BE2C (cell line): ENCODE results near the gene EPHB2.
A peak's percentile ranks its signal among the peaks of the same experiment; 100 is the strongest.
"Not testable (repeated sequence)": the region's sequence is repeated elsewhere in the genome, so short reads cannot be mapped to it uniquely, and the experiment has no call there.

Source experiments
- DNase-seq: peaks from one replicate; pipeline ENCODE4 v3.0.0-alpha.2; 2020
- H3K27me3 ChIP-seq: fragments of 250-450 bp; sonication (Bioruptor Pico); 2 replicates; pipeline ENCODE4 v1.5.1; 2020; ENCODE audit warnings: mild to moderate bottlenecking
- H3K36me3 ChIP-seq: fragments of 250-450 bp; sonication (Bioruptor Pico); 2 replicates; pipeline ENCODE4 v1.5.1; 2020; ENCODE audit warnings: mild to moderate bottlenecking
- H3K4me1 ChIP-seq: fragments of 250-450 bp; sonication (Bioruptor Pico); 2 replicates; pipeline ENCODE4 v1.5.1; 2020
- H3K4me3 ChIP-seq: 2 replicates; pipeline ENCODE4 v1.5.1; 2011; ENCODE audit warnings: low read depth, low read length
- H3K9me3 ChIP-seq: fragments of 250-450 bp; sonication (Bioruptor Pico); 2 replicates; pipeline ENCODE4 v1.5.1; 2020
- TF ChIP-seq, protein P1 (sequence below): IDR thresholded peaks from 2 replicates; pipeline ENCODE4 v1.5.1; 2012; ENCODE audit warnings: mild to moderate bottlenecking, low read depth, low read length

The EPHB2 gene

DNA sequence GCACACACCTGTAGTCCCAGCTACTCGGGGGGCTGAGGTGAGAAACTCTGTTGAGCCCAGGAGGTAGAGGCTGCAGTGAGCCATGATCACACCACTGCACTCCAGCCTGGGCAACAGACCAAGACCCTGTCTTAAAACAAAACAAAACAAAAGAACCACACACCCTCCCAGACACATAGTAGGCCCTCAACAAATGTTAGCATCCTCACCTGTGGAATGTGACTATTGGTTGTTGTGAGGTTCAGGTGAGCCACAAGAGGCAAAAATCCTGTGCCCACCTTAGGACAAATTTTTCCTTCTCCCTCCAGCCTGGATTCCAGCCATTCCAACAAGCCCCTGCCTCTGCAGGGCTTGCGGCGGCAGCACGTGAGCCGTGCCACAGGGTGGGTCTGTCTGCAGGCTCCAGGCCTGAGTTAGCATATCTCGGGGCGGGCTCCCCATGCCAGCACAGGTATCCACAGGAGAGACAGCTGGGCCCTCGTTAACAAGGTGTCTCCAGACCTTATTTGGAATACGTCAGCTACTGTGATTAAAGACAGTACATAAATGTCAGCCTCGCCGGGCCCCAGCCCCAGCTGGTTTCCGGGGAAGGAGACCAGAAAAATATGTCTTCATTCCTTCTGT is 40.2 kb upstream of the EPHB2 start:
- H3K4me1 ChIP-seq, result no peaks in the 10 kb centered on the region
- no peak for DNase-seq
- no peaks in the 10 kb centered on the region for H3K9me3 ChIP-seq
- TF ChIP-seq, protein P1, sequence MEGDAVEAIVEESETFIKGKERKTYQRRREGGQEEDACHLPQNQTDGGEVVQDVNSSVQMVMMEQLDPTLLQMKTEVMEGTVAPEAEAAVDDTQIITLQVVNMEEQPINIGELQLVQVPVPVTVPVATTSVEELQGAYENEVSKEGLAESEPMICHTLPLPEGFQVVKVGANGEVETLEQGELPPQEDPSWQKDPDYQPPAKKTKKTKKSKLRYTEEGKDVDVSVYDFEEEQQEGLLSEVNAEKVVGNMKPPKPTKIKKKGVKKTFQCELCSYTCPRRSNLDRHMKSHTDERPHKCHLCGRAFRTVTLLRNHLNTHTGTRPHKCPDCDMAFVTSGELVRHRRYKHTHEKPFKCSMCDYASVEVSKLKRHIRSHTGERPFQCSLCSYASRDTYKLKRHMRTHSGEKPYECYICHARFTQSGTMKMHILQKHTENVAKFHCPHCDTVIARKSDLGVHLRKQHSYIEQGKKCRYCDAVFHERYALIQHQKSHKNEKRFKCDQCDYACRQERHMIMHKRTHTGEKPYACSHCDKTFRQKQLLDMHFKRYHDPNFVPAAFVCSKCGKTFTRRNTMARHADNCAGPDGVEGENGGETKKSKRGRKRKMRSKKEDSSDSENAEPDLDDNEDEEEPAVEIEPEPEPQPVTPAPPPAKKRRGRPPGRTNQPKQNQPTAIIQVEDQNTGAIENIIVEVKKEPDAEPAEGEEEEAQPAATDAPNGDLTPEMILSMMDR, result no peak
- no peaks in the 10 kb centered on the region for H3K27me3 ChIP-seq
- H3K4me3 ChIP-seq, result no peak overlapping the region
- H3K36me3 ChIP-seq, result no peaks in the 10 kb centered on the region

- no peaks in the 10 kb centered on the region for H3K27me3 ChIP-seq
- TF ChIP-seq, protein P1, result no peak
- no peak overlapping the region for H3K4me3 ChIP-seq
Measured at GRCh38 chr1:22671999-22672398, 38.6 kb upstream of the EPHB2 start.

DNA sequence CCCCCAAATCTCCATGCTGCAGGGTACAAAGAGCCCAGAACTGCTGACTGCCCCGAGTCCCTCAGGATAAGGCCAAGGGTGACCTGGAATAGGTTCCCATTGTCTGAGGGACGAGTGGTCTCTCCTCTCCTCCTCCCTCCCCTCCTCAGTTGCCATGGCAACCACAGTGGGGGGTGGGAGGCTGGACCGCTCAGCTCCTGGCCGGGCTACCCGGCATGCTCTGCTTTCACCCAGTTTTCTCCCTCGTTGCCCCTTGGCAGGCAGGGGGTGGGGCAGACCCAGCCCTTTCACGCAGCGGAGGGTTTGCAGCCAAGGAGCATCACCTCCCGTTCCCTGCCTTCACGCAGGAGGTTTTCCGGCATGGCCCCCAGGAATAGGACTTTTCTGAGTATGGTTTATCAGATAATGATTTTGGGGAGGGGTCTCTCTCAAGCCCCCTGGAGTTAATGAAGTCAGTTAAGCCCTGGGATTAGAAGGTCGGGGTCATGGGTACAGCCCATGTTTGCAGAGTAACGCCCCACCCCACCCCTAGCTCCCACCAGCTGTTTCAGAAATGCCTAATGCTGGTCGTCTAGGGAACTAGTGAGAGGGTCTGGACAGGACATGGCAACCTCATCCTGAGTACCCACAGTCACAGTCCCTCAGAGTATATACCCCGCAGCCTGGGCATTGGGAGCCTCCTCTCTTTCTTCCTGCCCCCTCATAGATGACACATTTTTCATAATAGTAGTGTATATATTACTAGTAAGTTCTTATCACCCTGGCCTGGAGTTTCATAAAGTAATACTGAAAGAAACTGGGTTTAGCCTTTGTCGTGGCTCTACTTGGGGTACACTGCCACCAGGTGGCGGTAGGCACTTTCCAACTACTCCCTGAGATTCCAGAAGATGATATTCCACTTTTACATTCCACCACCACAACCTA is 36.9 kb upstream of the EPHB2 start:
- no peaks in the 10 kb centered on the region for H3K9me3 ChIP-seq
- H3K36me3 ChIP-seq, result no peaks in the 10 kb centered on the region
- no peaks in the 10 kb centered on the region for H3K4me1 ChIP-seq
- H3K27me3 ChIP-seq, result no peaks in the 10 kb centered on the region
- TF ChIP-seq, protein P1, result peak; percentile 75
- DNase-seq, result peak; percentile 56
- no peak overlapping the region for H3K4me3 ChIP-seq

More at GRCh38 chr1:22671999-22672398, 38.6 kb upstream of the EPHB2 start:
- no peaks in the 10 kb centered on the region for H3K4me1 ChIP-seq
- H3K36me3 ChIP-seq, result no peaks in the 10 kb centered on the region
- H3K9me3 ChIP-seq, result no peaks in the 10 kb centered on the region
- DNase-seq, result no peak

GRCh38 chr1:22674410-22674749 is 36.3 kb upstream of the EPHB2 start:
- TF ChIP-seq, protein P1, result no peak
- H3K4me3 ChIP-seq, result no peak overlapping the region
- DNase-seq, result no peak
- no peaks in the 10 kb centered on the region for H3K36me3 ChIP-seq
- no peaks in the 10 kb centered on the region for H3K27me3 ChIP-seq
- H3K4me1 ChIP-seq, result no peaks in the 10 kb centered on the region
- no peaks in the 10 kb centered on the region for H3K9me3 ChIP-seq

- not testable (repeated sequence) for H3K9me3 ChIP-seq, H3K36me3 ChIP-seq, H3K4me1 ChIP-seq, H3K27me3 ChIP-seq, H3K4me3 ChIP-seq, DNase-seq
Measured at GRCh38 chr1:22676151-22676550, 34.5 kb upstream of the EPHB2 start.

DNA sequence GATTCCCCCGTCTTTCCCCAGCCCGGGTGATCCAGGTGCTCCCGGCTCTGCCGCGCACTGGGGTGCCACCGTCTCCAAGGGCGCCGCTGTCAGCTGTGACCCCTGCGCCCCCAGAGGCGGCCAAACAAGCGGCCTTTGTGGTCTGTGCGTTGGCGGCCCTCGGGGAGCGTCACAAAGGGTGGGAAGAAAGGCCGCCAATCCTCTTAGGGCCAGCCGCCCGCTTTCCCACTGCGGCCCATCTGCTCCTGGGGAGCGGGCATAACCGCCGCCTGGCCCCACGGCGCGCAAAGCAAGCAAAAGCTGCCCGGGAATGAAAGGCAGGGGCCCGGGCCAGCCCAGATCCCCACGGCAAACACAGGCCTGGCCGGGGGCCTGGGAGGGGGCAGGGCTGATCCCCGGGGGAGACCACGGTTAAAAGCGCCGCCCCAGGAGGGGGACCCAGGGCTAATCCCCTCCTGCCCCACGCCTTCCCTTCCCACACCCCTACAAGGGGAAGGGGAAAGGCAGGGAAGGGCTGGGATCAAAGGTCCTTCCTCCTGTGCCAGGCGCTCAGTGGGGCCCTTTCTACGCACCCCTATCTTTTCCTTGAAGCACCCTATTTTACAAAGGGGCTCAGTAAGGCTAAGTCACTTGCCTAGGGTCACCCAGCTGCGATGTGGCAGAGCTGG is 33.6 kb upstream of the EPHB2 start:
- no peaks in the 10 kb centered on the region for H3K4me1 ChIP-seq
- no peaks in the 10 kb centered on the region for H3K27me3 ChIP-seq
- no peaks in the 10 kb centered on the region for H3K36me3 ChIP-seq
- DNase-seq, result no peak
- no peak overlapping the region for H3K4me3 ChIP-seq
- TF ChIP-seq, protein P1, result no peak
- no peaks in the 10 kb centered on the region for H3K9me3 ChIP-seq
